Smooth muscle cell (in vitro differentiated cells): ENCODE results near the gene STAP2. TPM values are rescaled to one million over a fixed set of nuclear protein-coding genes. Genes with fewer than 3 reads are reported as not detected.

Source experiments
- DNase-seq: peaks from one replicate; lab custom pipeline; 2025; ENCODE audit not compliant: unreplicated experiment; lab: John Stamatoyannopoulos, UW
- H2AFZ ChIP-seq: fragments of 200-600 bp; sonication (generic); 2 replicates; pipeline ENCODE4 v1.6.0; 2016; ENCODE audit warnings: antibody characterized with exemption, low read depth, mild to moderate bottlenecking
- H3F3A ChIP-seq: fragments of 200-600 bp; sonication (generic); 2 replicates; pipeline ENCODE4 v1.6.0; 2017; ENCODE audit warnings: antibody characterized with exemption, low read depth
- H3K27ac ChIP-seq: fragments of 200-600 bp; sonication (generic); 2 replicates; pipeline ENCODE4 v1.5.1; 2016; ENCODE audit warnings: low read depth, mild to moderate bottlenecking
- H3K27me3 ChIP-seq: fragments of 200-600 bp; sonication (generic); 2 replicates; pipeline ENCODE4 v1.6.1; 2016; ENCODE audit warnings: low read depth, mild to moderate bottlenecking
- H3K36me3 ChIP-seq: fragments of 200-600 bp; sonication (generic); 2 replicates; pipeline ENCODE4 v1.5.1; 2016; ENCODE audit warnings: low read depth
- H3K4me1 ChIP-seq: fragments of 200-600 bp; sonication (generic); 2 replicates; pipeline ENCODE4 v1.5.1; 2016; ENCODE audit warnings: low read depth
- H3K4me2 ChIP-seq: fragments of 200-600 bp; sonication (generic); 2 replicates; pipeline ENCODE4 v1.6.0; 2016; ENCODE audit warnings: mild to moderate bottlenecking
- H3K4me3 ChIP-seq: fragments of 200-600 bp; sonication (generic); 2 replicates; pipeline ENCODE4 v1.5.1; 2016; ENCODE audit warnings: mild to moderate bottlenecking
- H3K79me2 ChIP-seq: fragments of 200-600 bp; sonication (generic); 2 replicates; pipeline ENCODE4 v1.6.0; 2016; ENCODE audit warnings: low read depth, mild to moderate bottlenecking
- H3K9ac ChIP-seq: fragments of 200-600 bp; sonication (generic); 2 replicates; pipeline ENCODE4 v1.6.0; 2016; ENCODE audit warnings: low read depth
- H3K9me3 ChIP-seq: fragments of 200-600 bp; sonication (generic); replicated peaks from 2 replicates; pipeline ENCODE4 v1.5.1; 2016; ENCODE audit warnings: low read depth
- H4K20me1 ChIP-seq: fragments of 200-600 bp; sonication (generic); 2 replicates; pipeline ENCODE4 v1.6.0; 2016; ENCODE audit warnings: low read depth
- CTCF ChIP-seq: fragments of 200-600 bp; sonication (generic); IDR thresholded peaks from 2 replicates; pipeline ENCODE4 v1.5.1; 2017; ENCODE audit warnings: borderline replicate concordance, mild to moderate bottlenecking, antibody characterized with exemption; ENCODE audit not compliant: insufficient read depth, poor library complexity, severe bottlenecking
- WGBS: methylation state at CpG from one replicate; pipeline ENCODE4 v1.1.7; 2016; ENCODE audit warnings: low lambda C conversion rate; 5-methylcytosine and 5-hydroxymethylcytosine counted together
- polyA plus RNA-seq: library from polyadenylated mRNA; unstranded; fragments of >200 nt; fragmentation: Nextera tagmentation; extraction: Ambion mirVana; gene quantifications from 2 replicates; pipeline ENCODE4 v1.2.1, GENCODE V29; 2016
- total RNA-seq: library from RNA; depleted of rRNA; stranded (reverse); fragments of >200 nt; gene quantifications from 2 replicates; pipeline ENCODE4 v1.2.3, GENCODE V29; 2014

The STAP2 gene
- total and polyA plus RNA-seq, 2 experiments from 2014 or later = 8.3 to 10.7 TPM

GRCh38 chr19:4301590-4302242, 36.9 kb downstream of the STAP2 start:
- H3K9ac ChIP-seq = no peak overlapping the region
- WGBS = 54% methylated on average over 13 of the region's 13 CpGs
- no peaks in the 10 kb centered on the region for H3F3A ChIP-seq
- TF ChIP-seq CTCF = no peak
- H3K79me2 ChIP-seq = no peaks in the 10 kb centered on the region
- no peak overlapping the region for H3K4me2 ChIP-seq
- no peak overlapping the region for H3K27ac ChIP-seq
- H3K9me3 ChIP-seq = no peaks in the 10 kb centered on the region
- no peak overlapping the region for H3K4me3 ChIP-seq
- H3K4me1 ChIP-seq = no peaks in the 10 kb centered on the region
- H4K20me1 ChIP-seq = no peaks in the 10 kb centered on the region
- H3K36me3 ChIP-seq = no peaks in the 10 kb centered on the region
- no peaks in the 10 kb centered on the region for H3K27me3 ChIP-seq
- DNase-seq = no peak
- no peak overlapping the region for H2AFZ ChIP-seq

GRCh38 chr19:4300589-4300988, 38.0 kb downstream of the STAP2 start:
- Histone ChIP-seq H3F3A (no peaks in the 10 kb centered on the region), H3K9me3 (no peaks in the 10 kb centered on the region), H4K20me1 (no peaks in the 10 kb centered on the region), H2AFZ (no peak overlapping the region), H3K36me3 (no peaks in the 10 kb centered on the region), H3K9ac (no peak overlapping the region), H3K4me2 (no peak overlapping the region), H3K27me3 (no peaks in the 10 kb centered on the region), H3K27ac (no peak overlapping the region), H3K4me1 (no peaks in the 10 kb centered on the region), H3K4me3 (no peak overlapping the region), H3K79me2 (no peaks in the 10 kb centered on the region)
- no peak for TF ChIP-seq CTCF
- WGBS = 94% methylated on average over 3 of the region's 3 CpGs
- DNase-seq = no peak

- Histone ChIP-seq H3K9ac (no peak overlapping the region), H3K27ac (no peak overlapping the region), H3K9me3 (no peaks in the 10 kb centered on the region), H4K20me1 (no peaks in the 10 kb centered on the region), H3K27me3 (no peaks in the 10 kb centered on the region), H3F3A (no peaks in the 10 kb centered on the region), H3K36me3 (no peaks in the 10 kb centered on the region), H3K4me1 (no peaks in the 10 kb centered on the region), H3K4me2 (no peak overlapping the region), H3K4me3 (no peak overlapping the region), H3K79me2 (no peaks in the 10 kb centered on the region), H2AFZ (no peak overlapping the region)
- 96% methylated on average over 8 of the region's 8 CpGs for WGBS
- DNase-seq = no peak
- no peak for TF ChIP-seq CTCF
Observed at GRCh38 chr19:4298810-4299550, 39.6 kb downstream of the STAP2 start.
